ENCODE data around the gene SLC2A14. TPM values are rescaled to one million over a fixed set of nuclear protein-coding genes. Genes with fewer than 3 reads are reported as not detected.
"Not testable (repeated sequence)": the region's sequence is repeated elsewhere in the genome, so short reads cannot be mapped to it uniquely, and the experiment has no call there.

SLC2A14 gene
- total RNA-seq, 2 experiments from 2014 or later: 0.13 to 0.18 TPM

- H3K27me3 Mint-ChIP-seq (ENCODE audit: low read depth); ATAC-seq; H3K36me3 Mint-ChIP-seq (ENCODE audit: low read depth); POLR2A ChIA-PET; DNase-seq; H3K4me3 Mint-ChIP-seq; H3K9me3 Mint-ChIP-seq (ENCODE audit: insufficient read depth); H3K4me1 Mint-ChIP-seq (ENCODE audit: low read depth); CTCF ChIA-PET; H3K27ac Mint-ChIP-seq: not testable (repeated sequence)
Observed at GRCh38 chr12:7902416-7902815, 29.7 kb upstream of the SLC2A14 start.

DNA sequence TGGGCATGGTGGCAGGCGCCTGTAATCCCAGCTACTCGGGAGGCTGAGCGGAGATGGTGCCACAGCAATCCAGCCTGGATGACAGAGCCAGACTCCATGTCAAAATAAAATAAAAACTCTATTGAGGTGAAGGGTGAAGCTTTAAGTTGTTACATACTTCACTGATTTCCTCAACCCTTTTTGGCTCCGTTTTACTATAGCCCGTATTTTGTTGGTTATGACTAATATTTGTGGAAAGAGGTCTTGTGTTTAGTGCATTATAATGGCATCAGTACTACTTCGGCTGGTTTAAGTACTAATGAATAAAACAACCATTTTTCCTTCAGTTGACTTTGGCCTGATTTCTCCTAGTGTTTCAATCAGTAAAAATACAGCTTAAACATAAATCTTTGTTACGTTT lies 27.0 kb upstream of the SLC2A14 start:
- no peak overlapping the region for H3K27ac Mint-ChIP-seq
- H3K4me1 Mint-ChIP-seq (ENCODE audit: low read depth): no peaks in the 10 kb centered on the region
- no peaks in the 10 kb centered on the region for H3K9me3 Mint-ChIP-seq (ENCODE audit: insufficient read depth)
- H3K36me3 Mint-ChIP-seq (ENCODE audit: low read depth): no peaks in the 10 kb centered on the region
- no peak for ATAC-seq
- no peak for DNase-seq
- H3K27me3 Mint-ChIP-seq (ENCODE audit: low read depth): peaks cover 2% of the 10 kb centered on the region
- ChIA-PET CTCF (no interaction called here), POLR2A (no interaction called here)
- no peak overlapping the region for H3K4me3 Mint-ChIP-seq

- DNase-seq; H3K9me3 Mint-ChIP-seq (ENCODE audit: insufficient read depth); H3K4me3 Mint-ChIP-seq; H3K27me3 Mint-ChIP-seq (ENCODE audit: low read depth); H3K4me1 Mint-ChIP-seq (ENCODE audit: low read depth); ATAC-seq; POLR2A ChIA-PET; CTCF ChIA-PET; H3K36me3 Mint-ChIP-seq (ENCODE audit: low read depth); H3K27ac Mint-ChIP-seq: not testable (repeated sequence)
Observed at GRCh38 chr12:7896726-7897125, 24.0 kb upstream of the SLC2A14 start.

GRCh38 chr12:7892186-7892980 lies 19.7 kb upstream of the SLC2A14 start:
- ChIA-PET CTCF (no interaction called here), POLR2A (no interaction called here)
- H3K9me3 Mint-ChIP-seq (ENCODE audit: insufficient read depth): no peaks in the 10 kb centered on the region
- H3K27ac Mint-ChIP-seq: no peak overlapping the region
- DNase-seq: no peak
- ATAC-seq: no peak
- H3K4me1 Mint-ChIP-seq (ENCODE audit: low read depth): no peaks in the 10 kb centered on the region
- H3K4me3 Mint-ChIP-seq: no peak overlapping the region
- peaks cover 4% of the 10 kb centered on the region for H3K27me3 Mint-ChIP-seq (ENCODE audit: low read depth)
- no peaks in the 10 kb centered on the region for H3K36me3 Mint-ChIP-seq (ENCODE audit: low read depth)

GRCh38 chr12:7884689-7885088 lies 12.0 kb upstream of the SLC2A14 start:
- ATAC-seq (no peak), DNase-seq (no peak)
- Mint-ChIP-seq H3K4me1 (ENCODE audit: low read depth) (no peaks in the 10 kb centered on the region), H3K27ac (no peak overlapping the region), H3K4me3 (no peak overlapping the region), H3K27me3 (ENCODE audit: low read depth) (peaks cover 5% of the 10 kb centered on the region), H3K9me3 (ENCODE audit: insufficient read depth) (no peaks in the 10 kb centered on the region), H3K36me3 (ENCODE audit: low read depth) (no peaks in the 10 kb centered on the region)
- POLR2A ChIA-PET: no interaction called here
- CTCF ChIA-PET: no interaction called here

- H3K36me3 Mint-ChIP-seq (ENCODE audit: low read depth); H3K27me3 Mint-ChIP-seq (ENCODE audit: low read depth); H3K4me1 Mint-ChIP-seq (ENCODE audit: low read depth); H3K4me3 Mint-ChIP-seq; H3K9me3 Mint-ChIP-seq (ENCODE audit: insufficient read depth); H3K27ac Mint-ChIP-seq; POLR2A ChIA-PET; ATAC-seq; CTCF ChIA-PET; DNase-seq: not testable (repeated sequence)
Observed at GRCh38 chr12:7881736-7882120, 9.0 kb upstream of the SLC2A14 start.

- H3K27ac Mint-ChIP-seq; ATAC-seq; H3K4me3 Mint-ChIP-seq; H3K36me3 Mint-ChIP-seq (ENCODE audit: low read depth); DNase-seq; H3K4me1 Mint-ChIP-seq (ENCODE audit: low read depth); H3K27me3 Mint-ChIP-seq (ENCODE audit: low read depth); POLR2A ChIA-PET; H3K9me3 Mint-ChIP-seq (ENCODE audit: insufficient read depth): not testable (repeated sequence)
- CTCF ChIA-PET: interaction anchor here (1.0 kb wide), 1 partner anchor 14 kb away, joined by 3 read pairs; no protein-coding TSS in a partner anchor
Observed at GRCh38 chr12:7880952-7881735, 8.4 kb upstream of the SLC2A14 start.

DNA sequence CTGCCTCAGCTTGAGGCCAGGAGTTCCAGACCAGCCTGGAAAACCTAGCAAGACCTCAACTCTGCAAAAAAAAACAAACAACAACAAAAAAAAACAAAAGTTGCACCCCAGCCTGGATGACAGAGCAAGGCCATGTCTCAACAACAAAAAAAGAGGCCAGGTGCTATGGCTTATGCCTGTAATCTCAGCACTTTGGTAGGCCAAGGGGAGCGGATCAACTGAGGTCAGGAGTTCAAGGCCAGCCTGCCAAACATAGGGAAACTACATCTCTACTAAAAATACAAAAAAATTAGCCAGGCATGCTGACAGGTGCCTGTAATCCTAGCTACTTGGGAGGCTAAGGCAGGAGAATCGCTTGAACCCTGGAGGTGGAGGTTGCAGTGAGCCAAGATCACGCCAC lies 6.5 kb upstream of the SLC2A14 start:
- Mint-ChIP-seq H3K27ac (no peak overlapping the region), H3K4me1 (ENCODE audit: low read depth) (no peaks in the 10 kb centered on the region), H3K4me3 (no peak overlapping the region), H3K27me3 (ENCODE audit: low read depth) (peaks cover 1% of the 10 kb centered on the region), H3K36me3 (ENCODE audit: low read depth) (no peaks in the 10 kb centered on the region), H3K9me3 (ENCODE audit: insufficient read depth) (no peaks in the 10 kb centered on the region)
- DNase-seq (no peak), ATAC-seq (no peak)
- CTCF ChIA-PET: no interaction called here
- POLR2A ChIA-PET: no interaction called here

DNA sequence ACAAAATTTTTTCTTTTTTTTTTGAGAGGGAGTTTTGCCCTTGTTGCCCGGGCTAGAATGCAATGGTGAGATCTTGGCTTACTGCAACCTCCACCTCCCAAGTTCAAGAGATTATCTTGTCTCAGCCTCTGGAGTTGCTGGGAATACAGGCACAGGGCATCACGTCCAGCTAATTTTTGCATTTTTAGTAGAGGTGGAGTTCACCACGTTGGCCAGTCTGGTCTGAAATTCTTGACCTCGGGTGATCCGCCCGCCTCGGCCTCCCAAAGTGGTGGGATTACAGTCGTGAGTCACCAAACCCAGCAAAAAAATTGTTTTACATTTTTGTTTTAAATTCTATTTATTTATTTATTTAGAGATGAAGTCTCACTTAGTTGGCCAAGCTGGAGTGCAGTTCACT lies 4.7 kb upstream of the SLC2A14 start:
- H3K4me1 Mint-ChIP-seq (ENCODE audit: low read depth): peaks cover 1% of the 10 kb centered on the region
- ATAC-seq: no peak
- ChIA-PET CTCF (interaction anchor here (0.5 kb wide), 1 partner anchor 45 kb away, joined by 3 read pairs; no protein-coding TSS in a partner anchor), POLR2A (no interaction called here)
- no peaks in the 10 kb centered on the region for H3K9me3 Mint-ChIP-seq (ENCODE audit: insufficient read depth)
- no peak for DNase-seq
- peaks cover 13% of the 10 kb centered on the region for H3K27me3 Mint-ChIP-seq (ENCODE audit: low read depth)
- no peak overlapping the region for H3K4me3 Mint-ChIP-seq
- H3K36me3 Mint-ChIP-seq (ENCODE audit: low read depth): no peaks in the 10 kb centered on the region
- H3K27ac Mint-ChIP-seq: no peak overlapping the region

- Mint-ChIP-seq H3K9me3 (ENCODE audit: insufficient read depth) (no peaks in the 10 kb centered on the region), H3K36me3 (ENCODE audit: low read depth) (no peaks in the 10 kb centered on the region), H3K27me3 (ENCODE audit: low read depth) (peaks cover 38% of the 10 kb centered on the region), H3K4me3 (no peak overlapping the region), H3K27ac (no peak overlapping the region), H3K4me1 (ENCODE audit: low read depth) (peaks cover 13% of the 10 kb centered on the region)
- DNase-seq (no peak), ATAC-seq (no peak)
- POLR2A ChIA-PET: no interaction called here
- CTCF ChIA-PET: interaction anchor here (1.0 to 1.3 kb wide), 3 partner anchors 9 to 36 kb away, joined by 3 read pairs; no protein-coding TSS in a partner anchor
Observed at GRCh38 chr12:7870335-7870734, 2.4 kb downstream of the SLC2A14 start.

DNA sequence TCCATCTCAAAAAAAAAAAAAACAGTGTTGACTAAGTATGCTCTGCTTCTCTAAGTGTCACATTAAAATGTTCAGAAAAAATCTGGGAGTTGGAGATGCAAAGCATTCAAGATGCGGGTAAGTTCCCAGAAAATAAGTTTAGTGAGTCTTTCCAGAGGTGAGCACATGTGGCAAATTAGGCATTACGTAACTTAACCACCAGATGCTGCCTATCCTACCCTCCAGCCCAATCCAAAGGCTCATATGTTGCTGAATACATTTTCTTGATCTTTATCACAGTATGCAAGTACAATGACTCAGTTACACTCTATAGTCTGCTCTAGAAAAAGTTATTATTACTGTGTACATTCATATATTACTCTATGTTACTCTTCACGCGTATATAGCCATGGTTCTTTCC lies 3.6 kb downstream of the SLC2A14 start:
- peaks cover 13% of the 10 kb centered on the region for H3K4me1 Mint-ChIP-seq (ENCODE audit: low read depth)
- no peak for DNase-seq
- ChIA-PET POLR2A (no interaction called here), CTCF (interaction anchor here (0.8 kb wide), 1 partner anchor 209 kb away, joined by 3 read pairs; no protein-coding TSS in a partner anchor)
- H3K9me3 Mint-ChIP-seq (ENCODE audit: insufficient read depth): no peaks in the 10 kb centered on the region
- H3K27me3 Mint-ChIP-seq (ENCODE audit: low read depth): peaks cover 36% of the 10 kb centered on the region
- no peaks in the 10 kb centered on the region for H3K36me3 Mint-ChIP-seq (ENCODE audit: low read depth)
- H3K4me3 Mint-ChIP-seq: no peak overlapping the region
- no peak for ATAC-seq
- H3K27ac Mint-ChIP-seq: no peak overlapping the region

DNA sequence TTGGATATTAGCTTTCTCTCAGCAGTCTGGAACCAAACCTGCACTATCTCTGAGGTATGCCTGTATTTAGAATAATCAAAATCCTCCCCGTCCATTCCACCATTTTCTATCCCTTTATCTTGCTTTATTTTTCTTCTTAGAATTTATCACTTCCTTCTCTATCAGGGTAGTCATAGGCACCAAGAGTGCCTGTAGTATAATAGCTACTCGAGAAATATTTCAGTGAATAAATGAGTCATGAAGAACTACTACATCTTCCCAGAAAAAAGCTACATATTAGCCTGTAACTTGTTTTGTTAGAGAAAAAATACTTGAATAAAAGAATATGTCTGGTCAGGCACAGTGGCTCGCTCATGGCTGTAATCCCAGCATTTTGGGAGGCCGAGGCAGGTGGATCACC lies 4.3 kb downstream of the SLC2A14 start:
- Mint-ChIP-seq H3K4me3 (no peak overlapping the region), H3K36me3 (ENCODE audit: low read depth) (no peaks in the 10 kb centered on the region), H3K4me1 (ENCODE audit: low read depth) (peaks cover 15% of the 10 kb centered on the region), H3K27ac (no peak overlapping the region), H3K9me3 (ENCODE audit: insufficient read depth) (no peaks in the 10 kb centered on the region), H3K27me3 (ENCODE audit: low read depth) (peaks cover 28% of the 10 kb centered on the region)
- ChIA-PET POLR2A (no interaction called here), CTCF (no interaction called here)
- no peak for DNase-seq
- ATAC-seq: no peak

All from activated CD8-positive, alpha-beta T cell treated with anti-CD3 and anti-CD28 coated beads, Interleukin-2, amount 10 ng/mL, durations not matched to agents 7 days and 5 days (primary cell).